Chondrocyte (in vitro differentiated cells): ENCODE measurements around the gene PAMR1. TPM values are rescaled to one million over a fixed set of nuclear protein-coding genes. Genes with fewer than 3 reads are reported as not detected.

Experiments
- DNase-seq: peaks from one replicate; pipeline ENCODE4 v3.0.0; 2021; ENCODE audit warnings: mixed read lengths, low spot score
- H3K27ac Mint-ChIP-seq: one replicate; pipeline ENCODE4 v1.8.0; 2021; ENCODE audit warnings: mild to moderate bottlenecking, moderate library complexity, mixed read lengths; ENCODE audit not compliant: unreplicated experiment
- H3K27me3 Mint-ChIP-seq: 2 replicates; pipeline ENCODE4 v1.8.0; 2021; ENCODE audit warnings: low read depth, mixed read lengths
- H3K36me3 Mint-ChIP-seq: 2 replicates; pipeline ENCODE4 v1.8.0; 2021; ENCODE audit warnings: low read depth, mixed read lengths
- H3K4me1 Mint-ChIP-seq: 2 replicates; pipeline ENCODE4 v1.8.0; 2021; ENCODE audit warnings: low read depth, mild to moderate bottlenecking, mixed read lengths
- H3K4me3 Mint-ChIP-seq: one replicate; pipeline ENCODE4 v1.8.0; 2021; ENCODE audit warnings: mild to moderate bottlenecking, moderate library complexity, mixed read lengths; ENCODE audit not compliant: unreplicated experiment
- H3K9me3 Mint-ChIP-seq: 2 replicates; pipeline ENCODE4 v1.8.0; 2021; ENCODE audit warnings: low read depth, mixed read lengths
- CTCF ChIP-seq: fragments of 200-600 bp; sonication (generic); IDR thresholded peaks from 2 replicates; pipeline ENCODE4 v1.5.0; 2021; ENCODE audit warnings: antibody characterized with exemption, mild to moderate bottlenecking, moderate library complexity
- total RNA-seq: library from RNA; stranded (reverse); gene quantifications from 3 replicates; pipeline ENCODE4 v1.2.1, GENCODE V29; 2021

The PAMR1 gene
- total RNA-seq, 1 donor from 2014 or later = 1.6 TPM

DNA sequence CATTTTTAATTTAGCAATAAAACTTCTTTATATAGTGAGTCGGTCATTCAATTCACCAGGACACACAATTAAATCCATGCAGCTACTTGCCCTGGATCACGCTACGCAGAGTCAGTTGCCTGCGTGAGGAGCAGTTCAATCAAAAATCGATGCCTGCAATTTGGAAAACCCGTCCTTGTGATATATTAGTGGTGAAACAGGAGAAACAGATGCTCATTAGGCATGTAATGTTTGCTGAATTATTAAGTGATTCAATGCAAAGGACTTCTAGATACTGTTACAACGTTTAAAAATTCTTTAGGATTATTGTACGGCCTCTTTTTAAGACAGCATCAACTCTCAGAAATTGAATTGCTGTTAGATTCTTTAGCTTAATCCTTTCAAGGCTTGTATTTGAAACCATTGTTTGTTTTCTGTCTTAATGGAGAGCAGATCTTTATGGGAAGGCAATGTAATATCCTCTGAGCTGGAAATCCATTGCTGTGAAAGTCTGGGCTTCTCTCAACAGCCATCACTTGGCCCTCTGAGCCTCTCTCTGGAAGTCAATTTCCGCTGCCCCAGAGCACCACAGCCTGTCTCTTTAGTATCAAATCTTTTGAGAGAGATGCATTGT, 20.1 kb upstream of the PAMR1 start:
- no peak for DNase-seq
- no peak overlapping the region for H3K27ac Mint-ChIP-seq
- no peaks in the 10 kb centered on the region for H3K36me3 Mint-ChIP-seq
- H3K9me3 Mint-ChIP-seq = no peaks in the 10 kb centered on the region
- no peak overlapping the region for H3K4me3 Mint-ChIP-seq
- no peak for TF ChIP-seq CTCF
- H3K27me3 Mint-ChIP-seq = no peaks in the 10 kb centered on the region
- H3K4me1 Mint-ChIP-seq = peaks cover 44% of the 10 kb centered on the region

DNA sequence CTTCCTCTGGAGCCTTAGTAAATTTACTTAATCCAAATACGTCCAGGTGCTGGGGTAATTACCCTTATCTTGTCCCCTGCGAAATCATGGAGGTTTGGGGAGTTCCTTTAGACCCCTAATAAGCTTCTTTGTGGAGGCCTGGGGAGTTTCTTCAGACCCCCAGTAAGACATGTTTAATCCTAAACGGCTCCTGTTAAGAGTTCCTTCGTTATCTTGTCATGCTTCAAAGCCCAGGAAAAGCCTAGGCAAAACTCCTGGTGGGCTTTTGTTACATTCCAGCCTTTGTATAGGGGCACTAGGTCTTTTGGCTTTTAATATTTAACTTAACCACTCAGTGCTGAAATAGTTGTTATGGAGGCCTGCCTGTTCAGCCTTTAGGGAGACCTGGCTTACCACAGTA, 18.1 kb upstream of the PAMR1 start:
- Mint-ChIP-seq H3K9me3 (no peaks in the 10 kb centered on the region), H3K27me3 (no peaks in the 10 kb centered on the region), H3K36me3 (peaks cover 2% of the 10 kb centered on the region), H3K4me1 (peaks cover 45% of the 10 kb centered on the region), H3K27ac (no peak overlapping the region), H3K4me3 (no peak overlapping the region)
- DNase-seq = no peak
- no peak for TF ChIP-seq CTCF

- Mint-ChIP-seq H3K4me1 (peaks cover 45% of the 10 kb centered on the region), H3K27ac (peak overlapping the region; percentile 62), H3K4me3 (no peak overlapping the region), H3K27me3 (no peaks in the 10 kb centered on the region), H3K36me3 (peaks cover 2% of the 10 kb centered on the region), H3K9me3 (no peaks in the 10 kb centered on the region)
- no peak for DNase-seq
- TF ChIP-seq CTCF = no peak
Measured at GRCh38 chr11:35541621-35542375, 16.4 kb upstream of the PAMR1 start.

DNA sequence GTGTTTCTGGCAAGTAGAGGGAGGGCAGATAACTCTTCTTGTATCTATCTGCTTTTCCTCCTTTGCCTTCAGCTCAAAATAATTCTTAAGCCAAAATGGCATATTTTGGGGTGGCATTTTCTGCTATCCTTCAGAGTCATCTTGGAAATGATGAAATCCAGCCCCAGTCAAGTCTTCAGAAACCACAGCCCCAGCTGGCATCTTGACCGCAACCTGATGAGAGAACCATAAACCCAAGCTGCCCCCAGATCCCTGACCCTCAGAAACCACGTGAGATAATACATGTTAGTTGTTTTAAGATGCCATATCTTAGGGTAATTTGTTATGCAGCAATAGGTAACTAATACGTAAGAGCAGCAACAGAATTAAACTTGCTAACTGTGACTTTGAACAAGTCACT, 15.1 kb upstream of the PAMR1 start:
- TF ChIP-seq CTCF = no peak
- Mint-ChIP-seq H3K27me3 (no peaks in the 10 kb centered on the region), H3K4me1 (peaks cover 37% of the 10 kb centered on the region), H3K27ac (no peak overlapping the region), H3K9me3 (no peaks in the 10 kb centered on the region), H3K4me3 (no peak overlapping the region), H3K36me3 (peaks cover 2% of the 10 kb centered on the region)
- no peak for DNase-seq

GRCh38 chr11:35539781-35540281, 14.4 kb upstream of the PAMR1 start:
- H3K27me3 Mint-ChIP-seq = no peaks in the 10 kb centered on the region
- peak overlapping the region; percentile 37 for H3K27ac Mint-ChIP-seq
- no peak overlapping the region for H3K4me3 Mint-ChIP-seq
- H3K4me1 Mint-ChIP-seq = peaks cover 37% of the 10 kb centered on the region
- no peak for DNase-seq
- TF ChIP-seq CTCF = no peak
- H3K36me3 Mint-ChIP-seq = peaks cover 2% of the 10 kb centered on the region
- no peaks in the 10 kb centered on the region for H3K9me3 Mint-ChIP-seq
